ENCODE measurements around the gene TBX6. TPM values are rescaled to one million over a fixed set of nuclear protein-coding genes. Genes with fewer than 3 reads are reported as not detected.

TBX6 gene
- total and polyA plus RNA-seq, 2 donors from 2014 or later = 0.62 to 1.6 TPM

- no peaks in the 10 kb centered on the region for H3K27me3 ChIP-seq (ENCODE audit: control insufficient read depth, insufficient read depth, low read length)
- H3K9me3 ChIP-seq (ENCODE audit: control insufficient read depth in 2 of 3, insufficient read depth in 1 of 3, low read length in 3 of 3) = no peaks in the 10 kb centered on the region
- H3K4me1 ChIP-seq (ENCODE audit: control insufficient read depth in 2 of 3, insufficient read depth in 2 of 3, low read depth in 1 of 3, low read length in 3 of 3) = no peaks in the 10 kb centered on the region
- H3K4me3 ChIP-seq (ENCODE audit: low read length in 3 of 3) = no peak overlapping the region
- no peak for TF ChIP-seq CTCF (IDR thresholded peaks at IDR 0.05; ENCODE audit: borderline replicate concordance, extremely low read depth, insufficient read depth)
- no peaks in the 10 kb centered on the region for H3K36me3 ChIP-seq (ENCODE audit: control insufficient read depth in 2 of 3, insufficient read depth in 3 of 3, low read length in 3 of 3)
- FAIRE-seq = no peak
- DNase-seq = no peak
- no peak overlapping the region for H3K27ac ChIP-seq (ENCODE audit: low read depth in 2 of 2, low read length in 2 of 2)
- intact Hi-C loops (cut with DNase I) = no loop called here
- H3K9ac ChIP-seq (ENCODE audit: low read length in 3 of 3) = no peak overlapping the region
Observed at GRCh38 chr16:30136971-30137605, 45.4 kb upstream of the TBX6 start.

GRCh38 chr16:30132591-30132990 lies 40.9 kb upstream of the TBX6 start:
- intact Hi-C loops (cut with DNase I) = no loop called here
- Histone ChIP-seq H3K4me3 (ENCODE audit: low read length in 3 of 3) (no peak overlapping the region), H3K27ac (ENCODE audit: low read depth in 2 of 2, low read length in 2 of 2) (no peak overlapping the region), H3K9ac (ENCODE audit: low read length in 3 of 3) (no peak overlapping the region), H3K27me3 (ENCODE audit: control insufficient read depth, insufficient read depth, low read length) (no peaks in the 10 kb centered on the region), H3K36me3 (ENCODE audit: control insufficient read depth in 2 of 3, insufficient read depth in 3 of 3, low read length in 3 of 3) (no peaks in the 10 kb centered on the region), H3K4me1 (ENCODE audit: control insufficient read depth in 2 of 3, insufficient read depth in 2 of 3, low read depth in 1 of 3, low read length in 3 of 3) (no peaks in the 10 kb centered on the region), H3K9me3 (ENCODE audit: control insufficient read depth in 2 of 3, insufficient read depth in 1 of 3, low read length in 3 of 3) (no peaks in the 10 kb centered on the region)
- FAIRE-seq (no peak), DNase-seq (no peak)
- no peak for TF ChIP-seq CTCF (IDR thresholded peaks at IDR 0.05; ENCODE audit: borderline replicate concordance, extremely low read depth, insufficient read depth)

- H3K9me3 ChIP-seq (ENCODE audit: control insufficient read depth in 2 of 3, insufficient read depth in 1 of 3, low read length in 3 of 3) = no peaks in the 10 kb centered on the region
- DNase-seq (peak in 4 of 5 donors; percentile 44 to 89 (median 76)), FAIRE-seq (no peak)
- no peaks in the 10 kb centered on the region for H3K4me1 ChIP-seq (ENCODE audit: control insufficient read depth in 2 of 3, insufficient read depth in 2 of 3, low read depth in 1 of 3, low read length in 3 of 3)
- intact Hi-C loops (cut with DNase I) = no loop called here
- no peak overlapping the region for H3K27ac ChIP-seq (ENCODE audit: low read depth in 2 of 2, low read length in 2 of 2)
- no peak for TF ChIP-seq CTCF (IDR thresholded peaks at IDR 0.05; ENCODE audit: borderline replicate concordance, extremely low read depth, insufficient read depth)
- no peaks in the 10 kb centered on the region for H3K36me3 ChIP-seq (ENCODE audit: control insufficient read depth in 2 of 3, insufficient read depth in 3 of 3, low read length in 3 of 3)
- H3K27me3 ChIP-seq (ENCODE audit: control insufficient read depth, insufficient read depth, low read length) = no peaks in the 10 kb centered on the region
- no peak overlapping the region for H3K4me3 ChIP-seq (ENCODE audit: low read length in 3 of 3)
- no peak overlapping the region for H3K9ac ChIP-seq (ENCODE audit: low read length in 3 of 3)
Observed at GRCh38 chr16:30131869-30132475, 40.2 kb upstream of the TBX6 start.

Data from kidney (tissue), 14 donors.